Liver (tissue), 9 donors: ENCODE data around the gene STX11. TPM values are rescaled to one million over a fixed set of nuclear protein-coding genes. Genes with fewer than 3 reads are reported as not detected.

ENCODE experiments used
- DNase-seq: peaks from one replicate; pipeline ENCODE4 v3.0.0-alpha.2; 2017; ENCODE audit warnings: low spot score
- H3K27ac ChIP-seq, 2 donors: one replicate each; pipeline ENCODE4 v1.7.0; 2013; ENCODE audit warnings: inconsistent platforms in 2 of 2, low read length in 2 of 2, control low read depth in 1 of 2, low read depth in 1 of 2, mild to moderate bottlenecking in 1 of 2
- H3K27me3 ChIP-seq, 4 donors: one replicate each; pipeline versions ENCODE4 v1.6.1 to v1.7.0; 2013; ENCODE audit warnings: low read length in 3 of 4, inconsistent platforms in 1 of 4, mild to moderate bottlenecking in 1 of 4, moderate library complexity in 1 of 4; ENCODE audit not compliant: control insufficient read depth in 4 of 4, insufficient read depth in 4 of 4
- H3K36me3 ChIP-seq, 4 donors: one replicate each; pipeline versions ENCODE4 v1.6.1 to v1.7.0; 2013; ENCODE audit warnings: low read length in 3 of 4, mild to moderate bottlenecking in 3 of 4, low read depth in 1 of 4, moderate library complexity in 1 of 4; ENCODE audit not compliant: control insufficient read depth in 4 of 4, insufficient read depth in 3 of 4
- H3K4me1 ChIP-seq, 4 donors: one replicate each; pipeline versions ENCODE4 v1.6.1 to v1.7.0; 2013; ENCODE audit warnings: low read length in 3 of 4, mild to moderate bottlenecking in 3 of 4, moderate library complexity in 1 of 4; ENCODE audit not compliant: control insufficient read depth in 4 of 4, insufficient read depth in 4 of 4
- H3K4me3 ChIP-seq, 3 donors: one replicate each; pipeline versions ENCODE4 v1.6.1 to v1.7.0; 2013; ENCODE audit warnings: low read length in 3 of 3, control low read depth in 1 of 3, low read depth in 1 of 3, mild to moderate bottlenecking in 1 of 3
- H3K9ac ChIP-seq, 2 donors: one replicate each; pipeline ENCODE4 v1.7.0; 2013; ENCODE audit warnings: low read length in 2 of 2, mild to moderate bottlenecking in 2 of 2, moderate library complexity in 2 of 2, control low read depth in 1 of 2, low read depth in 1 of 2
- H3K9me3 ChIP-seq, 4 donors: one replicate each; pipeline versions ENCODE4 v1.6.1 to v1.7.0; 2013; ENCODE audit warnings: low read length in 3 of 4; ENCODE audit not compliant: control insufficient read depth in 4 of 4
- CTCF ChIP-seq: fragments of 150-350 bp; IDR thresholded peaks from 2 replicates; pipeline ENCODE4 v1.5.1; 2017; ENCODE audit warnings: improper control_type of control experiment, low read depth, low read length; ENCODE audit not compliant: missing input control
- EGR1 ChIP-seq, 2 donors: IDR thresholded peaks; 2 replicates each; pipeline ENCODE4 v1.6.1; 2016 to 2018; ENCODE audit warnings: antibody characterized with exemption in 2 of 2, low read depth in 2 of 2
- FOXA1 ChIP-seq: IDR thresholded peaks from 2 replicates; pipeline ENCODE4 v1.6.1; 2016; ENCODE audit warnings: antibody characterized with exemption
- FOXA2 ChIP-seq: IDR thresholded peaks from 2 replicates; pipeline ENCODE4 v1.6.1; 2016; ENCODE audit warnings: antibody characterized with exemption
- GABPA ChIP-seq, 2 donors: IDR thresholded peaks in 1 of 2; conservative IDR thresholded peaks in 1 of 2; 2 replicates each; pipeline ENCODE4 v1.6.1; 2016; ENCODE audit warnings: antibody characterized with exemption in 2 of 2, mild to moderate bottlenecking in 1 of 2, moderate library complexity in 1 of 2
- HNF4A ChIP-seq, 2 donors: conservative IDR thresholded peaks; 2 replicates each; pipeline ENCODE4 v1.6.1; 2016; ENCODE audit warnings: antibody characterized with exemption in 2 of 2, mild to moderate bottlenecking in 2 of 2
- HNF4G ChIP-seq: IDR thresholded peaks from 2 replicates; pipeline ENCODE4 v1.6.1; 2016; ENCODE audit warnings: antibody characterized with exemption
- JUND ChIP-seq, 2 donors: IDR thresholded peaks; 2 replicates each; pipeline ENCODE4 v1.6.1; 2016; ENCODE audit warnings: antibody characterized with exemption in 2 of 2
- NR2F2 ChIP-seq: IDR thresholded peaks from 2 replicates; pipeline ENCODE4 v1.6.1; 2016; ENCODE audit warnings: antibody characterized with exemption
- RAD21 ChIP-seq, 2 donors: IDR thresholded peaks; 2 replicates each; pipeline ENCODE4 v1.6.1; 2016; ENCODE audit warnings: antibody characterized with exemption in 2 of 2, mild to moderate bottlenecking in 2 of 2
- RXRA ChIP-seq, 2 donors: IDR thresholded peaks; 2 replicates each; pipeline ENCODE4 v1.6.1; 2017 to 2018; ENCODE audit warnings: antibody characterized with exemption in 2 of 2, mild to moderate bottlenecking in 1 of 2
- TAF1 ChIP-seq: conservative IDR thresholded peaks from 2 replicates; pipeline ENCODE4 v1.6.1; 2016; ENCODE audit warnings: antibody characterized with exemption, mild to moderate bottlenecking
- YY1 ChIP-seq: IDR thresholded peaks from 2 replicates; pipeline ENCODE4 v1.6.1; 2016; ENCODE audit warnings: antibody characterized with exemption, mild to moderate bottlenecking
- ZBTB33 ChIP-seq: IDR thresholded peaks from 2 replicates; pipeline ENCODE4 v1.6.1; 2016; ENCODE audit warnings: antibody characterized with exemption
- WGBS: extraction: QIAGEN DNeasy Blood & Tissue Kit; methylation state at CpG from one replicate; pipeline ENCODE4 v1.1.7; 2013; 5-methylcytosine and 5-hydroxymethylcytosine counted together
- polyA plus RNA-seq, 2 donors: library from polyadenylated mRNA; stranded (reverse) in 1 of 2; unstranded in 1 of 2; fragments of 200-250 nt in 1 of 2; fragments of >200 nt in 1 of 2; fragmentation: Nextera tagmentation in 1 of 2; extraction: Ambion mirVana in 1 of 2; gene quantifications; one replicate each; pipeline versions ENCODE4 v1.2.1 to v1.2.3, GENCODE V29; 2013 to 2015
- total RNA-seq, 2 donors: library from RNA; depleted of rRNA; stranded (reverse); fragments of >200 nt; gene quantifications; one replicate each; pipeline ENCODE4 v1.2.3, GENCODE V29; 2014
- TF ChIP-seq, protein P1 (sequence below): IDR thresholded peaks from 2 replicates; pipeline ENCODE4 v1.6.1; 2016; ENCODE audit warnings: antibody characterized with exemption
- TF ChIP-seq, protein P2 (sequence below): IDR thresholded peaks from 2 replicates; pipeline ENCODE4 v1.6.1; 2016; ENCODE audit warnings: antibody characterized with exemption, mild to moderate bottlenecking
- TF ChIP-seq, protein P3 (sequence below): IDR thresholded peaks from 2 replicates; pipeline ENCODE4 v1.6.1; 2016; ENCODE audit warnings: antibody characterized with exemption
- donor health status: healthy.
- donor health status: healthy.
- donor health status: healthy.
- donor health status: healthy.
- donor health status: healthy.

Gene STX11
- total and polyA plus RNA-seq, 4 donors = 1.3 to 4.9 (median 3.4) TPM

- TF ChIP-seq RXRA (IDR thresholded peaks at IDR 0.05) (no peak), FOXA2 (no peak), EGR1 (IDR thresholded peaks at IDR 0.05; ENCODE audit: low read depth in 2 of 2) (no peak), HNF4A (conservative IDR thresholded peaks at IDR 0.05) (peak in 1 of 2 donors; percentile 33), TAF1 (no peak), CTCF (peak; percentile 78), RAD21 (IDR thresholded peaks at IDR 0.05) (peak; percentile 79 to 82), YY1 (peak; percentile 29), NR2F2 (no peak)
- TF ChIP-seq, protein P1, sequence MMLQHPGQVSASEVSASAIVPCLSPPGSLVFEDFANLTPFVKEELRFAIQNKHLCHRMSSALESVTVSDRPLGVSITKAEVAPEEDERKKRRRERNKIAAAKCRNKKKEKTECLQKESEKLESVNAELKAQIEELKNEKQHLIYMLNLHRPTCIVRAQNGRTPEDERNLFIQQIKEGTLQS = peak; percentile 100
- TF ChIP-seq, protein P2, sequence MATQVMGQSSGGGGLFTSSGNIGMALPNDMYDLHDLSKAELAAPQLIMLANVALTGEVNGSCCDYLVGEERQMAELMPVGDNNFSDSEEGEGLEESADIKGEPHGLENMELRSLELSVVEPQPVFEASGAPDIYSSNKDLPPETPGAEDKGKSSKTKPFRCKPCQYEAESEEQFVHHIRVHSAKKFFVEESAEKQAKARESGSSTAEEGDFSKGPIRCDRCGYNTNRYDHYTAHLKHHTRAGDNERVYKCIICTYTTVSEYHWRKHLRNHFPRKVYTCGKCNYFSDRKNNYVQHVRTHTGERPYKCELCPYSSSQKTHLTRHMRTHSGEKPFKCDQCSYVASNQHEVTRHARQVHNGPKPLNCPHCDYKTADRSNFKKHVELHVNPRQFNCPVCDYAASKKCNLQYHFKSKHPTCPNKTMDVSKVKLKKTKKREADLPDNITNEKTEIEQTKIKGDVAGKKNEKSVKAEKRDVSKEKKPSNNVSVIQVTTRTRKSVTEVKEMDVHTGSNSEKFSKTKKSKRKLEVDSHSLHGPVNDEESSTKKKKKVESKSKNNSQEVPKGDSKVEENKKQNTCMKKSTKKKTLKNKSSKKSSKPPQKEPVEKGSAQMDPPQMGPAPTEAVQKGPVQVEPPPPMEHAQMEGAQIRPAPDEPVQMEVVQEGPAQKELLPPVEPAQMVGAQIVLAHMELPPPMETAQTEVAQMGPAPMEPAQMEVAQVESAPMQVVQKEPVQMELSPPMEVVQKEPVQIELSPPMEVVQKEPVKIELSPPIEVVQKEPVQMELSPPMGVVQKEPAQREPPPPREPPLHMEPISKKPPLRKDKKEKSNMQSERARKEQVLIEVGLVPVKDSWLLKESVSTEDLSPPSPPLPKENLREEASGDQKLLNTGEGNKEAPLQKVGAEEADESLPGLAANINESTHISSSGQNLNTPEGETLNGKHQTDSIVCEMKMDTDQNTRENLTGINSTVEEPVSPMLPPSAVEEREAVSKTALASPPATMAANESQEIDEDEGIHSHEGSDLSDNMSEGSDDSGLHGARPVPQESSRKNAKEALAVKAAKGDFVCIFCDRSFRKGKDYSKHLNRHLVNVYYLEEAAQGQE = peak; percentile 50
- TF ChIP-seq, protein P3, sequence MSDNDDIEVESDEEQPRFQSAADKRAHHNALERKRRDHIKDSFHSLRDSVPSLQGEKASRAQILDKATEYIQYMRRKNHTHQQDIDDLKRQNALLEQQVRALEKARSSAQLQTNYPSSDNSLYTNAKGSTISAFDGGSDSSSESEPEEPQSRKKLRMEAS = peak; percentile 79
- Histone ChIP-seq H3K27me3 (no peaks in the 10 kb centered on the region), H3K27ac (peak overlapping the region; percentile 93 to 96), H3K4me3 (peak overlapping the region; percentile 68 to 80 (median 74)), H3K4me1 (peaks cover 1 to 18% (median 12%) of the 10 kb centered on the region in 4 donors), H3K9ac (peak overlapping the region; percentile 47 to 69), H3K36me3 (no peaks in the 10 kb centered on the region), H3K9me3 (peaks cover 0 to 3% (median 0%) of the 10 kb centered on the region in 4 donors)
- under 1% methylated on average over 61 of the region's 61 CpGs for WGBS
- peak; percentile 96 for DNase-seq
Observed at GRCh38 chr6:144215932-144216667, 65.8 kb downstream of the STX11 start.

DNA sequence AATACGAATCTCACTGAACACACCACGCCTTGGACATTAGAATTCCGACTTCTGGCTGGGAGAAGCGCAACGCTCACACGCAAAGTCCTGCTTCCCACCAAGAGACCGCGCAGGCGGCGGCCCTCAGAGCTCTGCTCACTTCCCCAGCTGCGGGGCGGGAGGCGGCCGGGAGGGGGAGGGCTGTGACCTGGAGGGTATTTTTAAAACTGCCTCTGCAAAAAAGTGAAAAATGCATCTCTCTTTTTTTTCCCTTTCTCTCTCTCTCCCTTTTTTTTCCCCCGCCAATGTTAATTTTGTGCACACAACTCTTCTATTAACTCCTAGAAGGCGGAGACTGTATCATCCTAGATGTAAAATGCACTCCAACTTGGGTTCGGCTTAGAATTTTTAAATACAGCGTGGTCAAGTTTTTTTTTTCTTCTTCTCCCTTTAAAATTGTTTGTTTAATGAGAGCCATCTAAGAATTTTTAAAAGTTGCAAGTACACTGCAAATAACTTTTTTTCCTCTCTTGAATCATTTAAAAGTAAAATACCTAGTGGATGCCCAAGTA is 66.4 kb downstream of the STX11 start:
- Histone ChIP-seq H3K9me3 (peaks cover 0 to 3% (median 0%) of the 10 kb centered on the region in 4 donors), H3K9ac (peak overlapping the region; percentile 47 to 69), H3K27ac (peak overlapping the region; percentile 93 to 96), H3K36me3 (no peaks in the 10 kb centered on the region), H3K27me3 (no peaks in the 10 kb centered on the region), H3K4me3 (peak overlapping the region in 2 of 3 donors; percentile 68 to 74), H3K4me1 (peaks cover 1 to 18% (median 12%) of the 10 kb centered on the region in 4 donors)
- no peak for DNase-seq
- 11% methylated on average over 18 of the region's 18 CpGs for WGBS
- TF ChIP-seq, protein P1 = no peak
- TF ChIP-seq, protein P2 = no peak
- TF ChIP-seq GABPA (IDR thresholded peaks at IDR 0.05 in 1 of 2, conservative IDR thresholded peaks at IDR 0.05 in 1 of 2) = no peak
- no peak for TF ChIP-seq JUND (IDR thresholded peaks at IDR 0.05)
- TF ChIP-seq YY1 = no peak
- no peak for TF ChIP-seq RXRA (IDR thresholded peaks at IDR 0.05)
- TF ChIP-seq FOXA2 = no peak
- no peak for TF ChIP-seq ZBTB33
- TF ChIP-seq HNF4G = peak; percentile 24
- TF ChIP-seq FOXA1 = no peak
- no peak for TF ChIP-seq RAD21 (IDR thresholded peaks at IDR 0.05)
- no peak for TF ChIP-seq NR2F2
